ENCODE measurements around the gene TMEM123. TPM values are rescaled to one million over a fixed set of nuclear protein-coding genes. Genes with fewer than 3 reads are reported as not detected.

Gene TMEM123
- total and polyA plus RNA-seq, 2 of the 13 experiments (the other 11 are each of a cell fraction or from before 2014, with no cell fraction given) = 365 to 2,761 TPM

DNA sequence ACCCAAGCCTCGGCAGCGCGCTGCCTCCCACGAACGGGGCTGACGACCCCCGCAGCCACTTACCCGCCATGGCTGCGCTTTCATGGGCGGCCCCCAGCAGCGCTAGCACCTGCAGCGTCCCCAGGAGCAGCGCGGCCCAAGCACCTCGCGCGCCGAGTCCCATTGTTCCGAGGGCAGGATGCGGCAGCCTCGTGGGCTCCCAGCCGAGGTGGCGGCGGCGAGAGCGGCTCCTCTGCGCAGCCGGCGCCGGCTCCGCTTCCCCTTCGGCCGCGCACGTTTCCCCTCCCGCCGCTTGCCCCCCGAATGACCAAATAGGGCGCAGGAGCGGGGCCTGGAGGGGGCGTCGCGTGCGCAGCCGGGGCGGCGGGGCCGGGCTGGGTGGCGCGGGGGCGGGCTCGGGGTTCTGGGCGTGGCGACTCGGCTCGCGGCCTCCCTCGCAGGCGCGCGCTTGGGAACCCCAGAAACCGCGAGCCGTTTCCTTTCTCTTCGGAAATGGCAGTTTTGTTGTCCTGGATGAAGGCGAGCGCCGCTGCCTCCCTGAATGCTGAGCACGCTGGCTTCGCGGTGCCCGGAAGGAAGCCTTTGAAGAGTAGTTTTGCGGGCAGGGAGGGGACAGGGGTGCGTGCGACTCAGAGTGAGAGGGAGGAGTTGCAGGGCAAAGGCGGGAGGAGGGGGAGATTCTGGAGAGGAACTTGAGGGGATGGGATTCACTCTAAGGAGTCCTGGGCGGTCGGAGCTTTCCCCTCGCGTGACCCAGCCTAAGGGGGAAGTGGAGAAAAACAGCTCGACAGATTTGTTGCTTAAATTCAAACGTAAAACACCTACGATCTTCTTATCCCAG is at the start of gene TMEM123 (continued):
- TF ChIP-seq, protein P1, sequence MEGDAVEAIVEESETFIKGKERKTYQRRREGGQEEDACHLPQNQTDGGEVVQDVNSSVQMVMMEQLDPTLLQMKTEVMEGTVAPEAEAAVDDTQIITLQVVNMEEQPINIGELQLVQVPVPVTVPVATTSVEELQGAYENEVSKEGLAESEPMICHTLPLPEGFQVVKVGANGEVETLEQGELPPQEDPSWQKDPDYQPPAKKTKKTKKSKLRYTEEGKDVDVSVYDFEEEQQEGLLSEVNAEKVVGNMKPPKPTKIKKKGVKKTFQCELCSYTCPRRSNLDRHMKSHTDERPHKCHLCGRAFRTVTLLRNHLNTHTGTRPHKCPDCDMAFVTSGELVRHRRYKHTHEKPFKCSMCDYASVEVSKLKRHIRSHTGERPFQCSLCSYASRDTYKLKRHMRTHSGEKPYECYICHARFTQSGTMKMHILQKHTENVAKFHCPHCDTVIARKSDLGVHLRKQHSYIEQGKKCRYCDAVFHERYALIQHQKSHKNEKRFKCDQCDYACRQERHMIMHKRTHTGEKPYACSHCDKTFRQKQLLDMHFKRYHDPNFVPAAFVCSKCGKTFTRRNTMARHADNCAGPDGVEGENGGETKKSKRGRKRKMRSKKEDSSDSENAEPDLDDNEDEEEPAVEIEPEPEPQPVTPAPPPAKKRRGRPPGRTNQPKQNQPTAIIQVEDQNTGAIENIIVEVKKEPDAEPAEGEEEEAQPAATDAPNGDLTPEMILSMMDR (CRISPR knock-in tag; IDR thresholded peaks at IDR 0.05) = peak; percentile 33; the same call in 1 of the 2 replicates
- TF ChIP-seq U2AF2 (IDR thresholded peaks at IDR 0.05; ENCODE audit: low read depth, low read length) = no peak
- TF ChIP-seq, protein P2, sequence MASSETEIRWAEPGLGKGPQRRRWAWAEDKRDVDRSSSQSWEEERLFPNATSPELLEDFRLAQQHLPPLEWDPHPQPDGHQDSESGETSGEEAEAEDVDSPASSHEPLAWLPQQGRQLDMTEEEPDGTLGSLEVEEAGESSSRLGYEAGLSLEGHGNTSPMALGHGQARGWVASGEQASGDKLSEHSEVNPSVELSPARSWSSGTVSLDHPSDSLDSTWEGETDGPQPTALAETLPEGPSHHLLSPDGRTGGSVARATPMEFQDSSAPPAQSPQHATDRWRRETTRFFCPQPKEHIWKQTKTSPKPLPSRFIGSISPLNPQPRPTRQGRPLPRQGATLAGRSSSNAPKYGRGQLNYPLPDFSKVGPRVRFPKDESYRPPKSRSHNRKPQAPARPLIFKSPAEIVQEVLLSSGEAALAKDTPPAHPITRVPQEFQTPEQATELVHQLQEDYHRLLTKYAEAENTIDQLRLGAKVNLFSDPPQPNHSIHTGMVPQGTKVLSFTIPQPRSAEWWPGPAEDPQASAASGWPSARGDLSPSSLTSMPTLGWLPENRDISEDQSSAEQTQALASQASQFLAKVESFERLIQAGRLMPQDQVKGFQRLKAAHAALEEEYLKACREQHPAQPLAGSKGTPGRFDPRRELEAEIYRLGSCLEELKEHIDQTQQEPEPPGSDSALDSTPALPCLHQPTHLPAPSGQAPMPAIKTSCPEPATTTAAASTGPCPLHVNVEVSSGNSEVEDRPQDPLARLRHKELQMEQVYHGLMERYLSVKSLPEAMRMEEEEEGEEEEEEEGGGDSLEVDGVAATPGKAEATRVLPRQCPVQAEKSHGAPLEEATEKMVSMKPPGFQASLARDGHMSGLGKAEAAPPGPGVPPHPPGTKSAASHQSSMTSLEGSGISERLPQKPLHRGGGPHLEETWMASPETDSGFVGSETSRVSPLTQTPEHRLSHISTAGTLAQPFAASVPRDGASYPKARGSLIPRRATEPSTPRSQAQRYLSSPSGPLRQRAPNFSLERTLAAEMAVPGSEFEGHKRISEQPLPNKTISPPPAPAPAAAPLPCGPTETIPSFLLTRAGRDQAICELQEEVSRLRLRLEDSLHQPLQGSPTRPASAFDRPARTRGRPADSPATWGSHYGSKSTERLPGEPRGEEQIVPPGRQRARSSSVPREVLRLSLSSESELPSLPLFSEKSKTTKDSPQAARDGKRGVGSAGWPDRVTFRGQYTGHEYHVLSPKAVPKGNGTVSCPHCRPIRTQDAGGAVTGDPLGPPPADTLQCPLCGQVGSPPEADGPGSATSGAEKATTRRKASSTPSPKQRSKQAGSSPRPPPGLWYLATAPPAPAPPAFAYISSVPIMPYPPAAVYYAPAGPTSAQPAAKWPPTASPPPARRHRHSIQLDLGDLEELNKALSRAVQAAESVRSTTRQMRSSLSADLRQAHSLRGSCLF (CRISPR knock-in tag; IDR thresholded peaks at IDR 0.05; ENCODE audit: borderline replicate concordance) = no peak
- no peak for TF ChIP-seq ZNF180 (CRISPR knock-in tag; IDR thresholded peaks at IDR 0.05; ENCODE audit: borderline replicate concordance, low read depth)
- TF ChIP-seq ZNF644 (CRISPR knock-in tag; IDR thresholded peaks at IDR 0.05; ENCODE audit: low read depth) = no peak
- TF ChIP-seq, protein P3, sequence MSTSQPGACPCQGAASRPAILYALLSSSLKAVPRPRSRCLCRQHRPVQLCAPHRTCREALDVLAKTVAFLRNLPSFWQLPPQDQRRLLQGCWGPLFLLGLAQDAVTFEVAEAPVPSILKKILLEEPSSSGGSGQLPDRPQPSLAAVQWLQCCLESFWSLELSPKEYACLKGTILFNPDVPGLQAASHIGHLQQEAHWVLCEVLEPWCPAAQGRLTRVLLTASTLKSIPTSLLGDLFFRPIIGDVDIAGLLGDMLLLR (CRISPR knock-in tag; IDR thresholded peaks at IDR 0.05) = no peak
- 0 out of 2 replicates have a peak, but pooled peaks have one; percentile 62 for TF ChIP-seq ZNF251 (CRISPR knock-in tag; IDR thresholded peaks at IDR 0.05)
- no peak for TF ChIP-seq SUZ12 (IDR thresholded peaks at IDR 0.05; ENCODE audit: low read depth, low read length)
- no peak for TF ChIP-seq SMAD9 (CRISPR knock-in tag; IDR thresholded peaks at IDR 0.05)
- TF ChIP-seq MED13 (CRISPR knock-in tag; IDR thresholded peaks at IDR 0.05) = no peak; the same call in 1 of the 2 replicates
- no peak for TF ChIP-seq ZSCAN20 (CRISPR knock-in tag; IDR thresholded peaks at IDR 0.05; ENCODE audit: borderline replicate concordance)
- TF ChIP-seq SAP130 (CRISPR knock-in tag; IDR thresholded peaks at IDR 0.05; ENCODE audit: low read depth) = peak; percentile 53; the same call in 1 of the 2 replicates
- no peak for TF ChIP-seq ZNF282 (IDR thresholded peaks at IDR 0.05; ENCODE audit: partially characterized antibody)
- TF ChIP-seq ZSCAN31 (CRISPR knock-in tag; IDR thresholded peaks at IDR 0.05; ENCODE audit: low read depth) = peak; percentile 41; the same call in 1 of the 2 replicates
- TF ChIP-seq NCOA5 (CRISPR knock-in tag; IDR thresholded peaks at IDR 0.05) = no peak
- TF ChIP-seq ZNF329 (CRISPR knock-in tag; IDR thresholded peaks at IDR 0.05; ENCODE audit: low read depth) = no peak
- TF ChIP-seq ZNF672 (CRISPR knock-in tag; IDR thresholded peaks at IDR 0.05) = 0 out of 2 replicates have a peak, but pooled peaks have one; percentile 52
- peak; percentile 62; the same call in 1 of the 2 replicates for TF ChIP-seq JUNB (CRISPR knock-in tag; IDR thresholded peaks at IDR 0.05; ENCODE audit: borderline replicate concordance)
- peak; percentile 94 for TF ChIP-seq ZNF263 (CRISPR knock-in tag; IDR thresholded peaks at IDR 0.05)
- TF ChIP-seq, protein P4, sequence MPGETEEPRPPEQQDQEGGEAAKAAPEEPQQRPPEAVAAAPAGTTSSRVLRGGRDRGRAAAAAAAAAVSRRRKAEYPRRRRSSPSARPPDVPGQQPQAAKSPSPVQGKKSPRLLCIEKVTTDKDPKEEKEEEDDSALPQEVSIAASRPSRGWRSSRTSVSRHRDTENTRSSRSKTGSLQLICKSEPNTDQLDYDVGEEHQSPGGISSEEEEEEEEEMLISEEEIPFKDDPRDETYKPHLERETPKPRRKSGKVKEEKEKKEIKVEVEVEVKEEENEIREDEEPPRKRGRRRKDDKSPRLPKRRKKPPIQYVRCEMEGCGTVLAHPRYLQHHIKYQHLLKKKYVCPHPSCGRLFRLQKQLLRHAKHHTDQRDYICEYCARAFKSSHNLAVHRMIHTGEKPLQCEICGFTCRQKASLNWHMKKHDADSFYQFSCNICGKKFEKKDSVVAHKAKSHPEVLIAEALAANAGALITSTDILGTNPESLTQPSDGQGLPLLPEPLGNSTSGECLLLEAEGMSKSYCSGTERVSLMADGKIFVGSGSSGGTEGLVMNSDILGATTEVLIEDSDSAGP (CRISPR knock-in tag; IDR thresholded peaks at IDR 0.05; ENCODE audit: borderline replicate concordance) = peak; percentile 45; the same call in 1 of the 2 replicates

Measured in HepG2 (cell line).